Stimulated activated effector memory CD8-positive, alpha-beta T cell treated with anti-CD3 and anti-CD28 coated beads, Interleukin-12 subunit alpha, Interleukin-12 subunit beta, amount 100 ng/mL, for 72 hours (primary cell): ENCODE measurements around the gene ANAPC1.
"Not testable (repeated sequence)": the region's sequence is repeated elsewhere in the genome, so short reads cannot be mapped to it uniquely, and the experiment has no call there.

Experiments used
- ATAC-seq: fragments of 150-1000 bp; cut with Tn5 transposase; 2 replicates; pipeline ENCODE4 v1.10.0; 2021
- DNase-seq, 2 donors: peaks; one replicate each; pipeline ENCODE4 v3.0.0; 2021 to 2022; ENCODE audit warnings: low spot score in 2 of 2
- H3K27ac Mint-ChIP-seq: one replicate; pipeline ENCODE4 v1.8.0; 2022; ENCODE audit warnings: mild to moderate bottlenecking, mixed read lengths
- H3K36me3 Mint-ChIP-seq: one replicate; pipeline ENCODE4 v1.8.0; 2022; ENCODE audit warnings: mild to moderate bottlenecking, mixed read lengths
- H3K4me1 Mint-ChIP-seq: one replicate; pipeline ENCODE4 v1.8.0; 2022; ENCODE audit warnings: mixed read lengths
- H3K4me3 Mint-ChIP-seq: one replicate; pipeline ENCODE4 v1.8.0; 2022; ENCODE audit warnings: mild to moderate bottlenecking, mixed read lengths
- H3K9me3 Mint-ChIP-seq: one replicate; pipeline ENCODE4 v1.8.0; 2022; ENCODE audit warnings: mixed read lengths

ANAPC1 gene

DNA sequence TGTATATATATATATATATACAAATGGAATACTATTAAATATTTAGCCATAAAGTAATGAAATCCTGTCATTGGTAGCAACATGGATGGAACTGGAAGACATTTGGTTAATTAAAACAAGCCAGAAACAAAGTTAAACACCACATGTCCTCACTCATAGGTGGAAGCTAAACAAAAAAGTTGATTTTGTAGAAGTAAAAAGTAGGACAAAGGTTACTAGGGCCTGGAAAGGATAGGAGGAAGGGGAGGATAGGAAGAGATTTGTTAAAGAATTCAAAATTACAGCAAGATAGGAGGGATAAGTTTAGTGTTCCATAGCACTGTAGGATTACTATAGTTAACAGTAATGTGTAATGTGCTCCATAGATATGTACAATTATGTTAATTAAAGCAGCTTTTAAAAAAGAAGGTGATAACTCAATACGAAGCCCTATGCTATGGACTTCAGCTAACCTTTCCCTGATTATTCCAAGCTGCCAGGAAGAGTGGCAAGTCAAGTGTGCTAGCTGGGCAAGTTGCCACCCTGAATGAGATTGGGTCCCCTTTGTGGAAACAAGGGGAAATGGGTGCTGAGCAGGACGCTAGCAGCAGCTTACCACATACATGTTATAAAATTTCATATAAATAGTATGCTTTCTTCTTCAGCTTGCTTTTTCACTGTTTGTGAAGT, 26.8 kb upstream of the ANAPC1 start:
- no peaks in the 10 kb centered on the region for H3K9me3 Mint-ChIP-seq
- DNase-seq (no peak), ATAC-seq (no peak)
- H3K4me3 Mint-ChIP-seq: no peak overlapping the region
- H3K4me1 Mint-ChIP-seq: peaks cover 8% of the 10 kb centered on the region
- no peak overlapping the region for H3K27ac Mint-ChIP-seq
- no peaks in the 10 kb centered on the region for H3K36me3 Mint-ChIP-seq

DNA sequence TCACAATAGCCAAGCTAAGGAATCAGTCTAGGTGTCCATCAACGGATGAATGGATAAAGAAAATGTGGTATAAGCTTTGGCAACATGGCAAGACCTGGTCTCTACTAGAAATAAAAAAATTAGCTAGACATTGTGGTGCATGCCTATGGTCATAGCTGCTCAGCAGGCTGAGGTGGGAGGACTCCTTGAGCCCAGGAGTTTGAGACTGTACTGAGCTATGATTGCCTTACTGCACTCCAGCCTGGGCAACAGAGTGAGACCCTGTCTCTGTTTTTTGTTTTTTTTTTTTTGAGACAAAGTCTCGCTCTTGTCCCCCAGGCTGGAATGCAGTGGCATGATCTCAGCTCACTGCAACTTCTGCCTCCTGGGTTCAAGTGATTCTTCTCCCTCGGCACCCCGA, 26.0 kb upstream of the ANAPC1 start:
- H3K27ac Mint-ChIP-seq, DNase-seq, H3K9me3 Mint-ChIP-seq, H3K4me1 Mint-ChIP-seq, H3K4me3 Mint-ChIP-seq, H3K36me3 Mint-ChIP-seq, ATAC-seq: not testable (repeated sequence)

DNA sequence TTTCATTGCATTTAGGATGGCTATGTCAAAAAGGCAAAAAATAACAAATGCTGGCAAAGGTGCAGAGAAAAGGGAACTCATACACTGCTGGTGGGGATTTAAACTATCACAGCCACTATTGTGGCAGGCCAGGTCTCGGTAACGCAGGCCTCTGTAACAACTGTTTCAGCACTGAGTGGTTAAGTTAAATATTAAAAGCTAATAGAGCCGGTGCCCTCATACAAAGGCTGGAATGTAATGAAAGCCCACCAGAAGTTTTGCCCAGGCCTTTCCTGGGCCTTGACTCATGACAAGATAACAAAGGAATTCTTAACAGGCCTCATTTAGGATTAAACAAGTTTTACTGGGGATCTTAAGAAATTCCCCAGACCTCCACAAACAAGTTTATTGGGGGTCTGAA, 25.1 kb upstream of the ANAPC1 start:
- Mint-ChIP-seq H3K4me3 (no peak overlapping the region), H3K27ac (no peak overlapping the region), H3K4me1 (peaks cover 8% of the 10 kb centered on the region), H3K9me3 (no peaks in the 10 kb centered on the region), H3K36me3 (no peaks in the 10 kb centered on the region)
- ATAC-seq (no peak), DNase-seq (no peak)

DNA sequence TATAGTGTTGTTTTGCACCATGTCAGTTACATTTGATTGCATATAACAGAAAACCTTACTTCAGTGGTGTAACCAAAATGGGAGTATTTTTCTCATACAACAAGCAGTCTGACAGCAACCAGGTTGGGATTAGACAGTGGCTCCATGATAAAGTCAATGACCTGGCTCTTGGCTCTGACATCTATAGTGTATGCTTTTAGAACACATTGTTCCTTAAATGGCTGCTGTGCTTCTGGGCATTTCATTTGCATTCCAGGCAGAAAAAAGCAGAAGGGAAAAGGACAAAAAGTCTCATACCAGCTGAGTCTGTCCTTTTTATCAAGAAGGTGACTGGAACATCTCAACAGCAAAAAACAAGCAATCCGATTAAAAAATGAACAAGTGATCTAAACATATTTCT, 24.6 kb upstream of the ANAPC1 start:
- H3K4me1 Mint-ChIP-seq: peaks cover 8% of the 10 kb centered on the region
- ATAC-seq (no peak), DNase-seq (no peak)
- no peaks in the 10 kb centered on the region for H3K9me3 Mint-ChIP-seq
- no peak overlapping the region for H3K27ac Mint-ChIP-seq
- H3K4me3 Mint-ChIP-seq: no peak overlapping the region
- H3K36me3 Mint-ChIP-seq: no peaks in the 10 kb centered on the region

DNA sequence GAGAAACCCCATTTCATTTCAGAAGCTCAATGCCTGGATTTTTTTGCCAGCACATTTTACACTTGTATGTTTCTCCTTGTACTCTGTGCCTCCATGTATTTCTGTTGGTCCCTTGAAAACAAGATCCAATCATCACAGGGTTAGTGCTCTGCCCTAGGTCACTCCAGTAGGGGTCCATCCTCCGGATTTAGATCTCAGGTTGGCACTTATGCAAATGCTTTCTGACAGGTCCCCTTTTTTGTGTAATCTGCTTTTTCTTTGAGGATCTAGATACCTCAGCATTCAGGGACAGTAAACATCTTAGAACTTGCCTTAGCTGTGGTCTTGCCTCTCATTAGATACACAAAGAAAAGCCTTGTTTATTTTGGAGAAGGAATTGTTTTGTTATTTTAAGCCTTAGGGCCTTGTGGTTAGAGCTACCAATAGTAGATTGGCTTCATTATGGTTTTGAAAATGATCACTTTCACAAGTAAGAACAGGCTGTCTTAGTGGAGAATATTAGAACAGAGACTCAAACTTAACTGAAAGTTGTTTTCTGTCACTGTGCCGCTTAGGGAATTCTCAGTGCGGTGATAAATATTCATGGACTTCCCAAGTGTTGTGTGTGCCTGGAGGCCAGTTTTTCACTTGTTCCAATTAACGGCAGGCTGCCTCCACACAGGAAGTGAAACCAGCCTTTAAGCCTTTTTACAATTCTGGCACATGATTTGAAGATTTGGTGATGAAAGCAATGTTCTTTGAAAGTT, 22.2 kb upstream of the ANAPC1 start:
- Mint-ChIP-seq H3K36me3 (no peaks in the 10 kb centered on the region), H3K4me3 (no peak overlapping the region), H3K27ac (no peak overlapping the region), H3K4me1 (peaks cover 13% of the 10 kb centered on the region), H3K9me3 (no peaks in the 10 kb centered on the region)
- no peak for ATAC-seq
- DNase-seq: no peak

DNA sequence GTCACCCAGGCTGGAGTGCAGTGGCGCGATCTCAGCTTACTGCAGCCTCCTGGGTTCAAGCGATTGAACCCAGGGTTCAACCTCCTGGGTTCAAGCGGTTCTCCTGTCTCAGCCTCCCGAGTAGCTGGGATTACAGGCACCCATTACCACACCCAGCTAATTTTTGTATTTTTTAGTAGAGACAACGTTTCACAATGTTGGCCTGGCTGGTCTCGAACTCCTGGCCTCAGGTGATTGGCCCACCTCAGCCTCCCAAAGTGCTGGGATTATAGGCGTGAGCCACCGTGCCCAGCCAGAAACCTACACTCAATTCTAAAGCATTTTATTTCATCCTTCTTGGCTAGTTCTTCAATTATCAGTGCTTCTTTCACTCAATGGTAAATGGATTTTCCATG, 21.5 kb upstream of the ANAPC1 start:
- H3K27ac Mint-ChIP-seq: not testable (repeated sequence)

DNA sequence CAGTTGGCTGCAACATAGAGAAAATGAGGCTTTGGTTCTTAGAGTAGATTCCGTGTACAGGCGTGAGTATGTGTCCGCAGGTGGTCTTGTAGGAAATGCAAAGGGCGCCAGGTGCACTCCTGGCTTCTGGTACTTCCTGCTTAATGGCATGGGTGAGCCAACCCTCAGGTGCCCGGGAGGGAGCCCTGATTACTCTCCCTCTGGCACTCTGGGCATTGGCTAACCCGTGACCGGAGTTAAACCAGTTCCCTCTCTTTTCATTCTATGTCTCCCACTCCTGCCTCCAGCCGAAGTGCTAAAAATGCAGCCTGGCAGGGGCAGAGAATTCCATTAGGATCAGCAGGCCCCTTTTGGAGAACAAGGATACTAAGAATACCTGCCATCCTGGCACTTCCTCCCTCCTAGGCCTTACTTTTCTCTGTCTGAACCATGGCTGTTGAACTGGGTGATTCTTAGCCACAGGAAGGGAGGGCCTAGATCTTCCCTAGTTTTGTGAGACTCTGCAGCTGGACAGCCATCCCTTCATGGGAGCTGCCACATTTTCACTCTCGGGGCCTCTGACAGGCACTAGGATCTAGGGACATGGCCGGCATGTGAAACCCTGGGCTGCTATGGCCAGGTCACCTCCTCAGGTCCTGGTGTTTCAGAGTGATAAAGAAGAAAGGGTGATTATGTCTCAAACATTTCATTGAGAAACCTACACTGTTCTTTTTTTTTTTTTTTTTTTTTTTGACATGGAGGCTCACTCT, 20.9 kb upstream of the ANAPC1 start:
- Mint-ChIP-seq H3K36me3 (no peaks in the 10 kb centered on the region), H3K4me3 (no peak overlapping the region), H3K9me3 (no peaks in the 10 kb centered on the region), H3K4me1 (peaks cover 13% of the 10 kb centered on the region), H3K27ac (no peak overlapping the region)
- DNase-seq (no peak), ATAC-seq (no peak)

More for the DNA sequence above, 21.5 kb upstream of the ANAPC1 start:
- not testable (repeated sequence) for H3K4me3 Mint-ChIP-seq, H3K9me3 Mint-ChIP-seq, ATAC-seq, H3K36me3 Mint-ChIP-seq, DNase-seq
- peaks cover 13% of the 10 kb centered on the region for H3K4me1 Mint-ChIP-seq

DNA sequence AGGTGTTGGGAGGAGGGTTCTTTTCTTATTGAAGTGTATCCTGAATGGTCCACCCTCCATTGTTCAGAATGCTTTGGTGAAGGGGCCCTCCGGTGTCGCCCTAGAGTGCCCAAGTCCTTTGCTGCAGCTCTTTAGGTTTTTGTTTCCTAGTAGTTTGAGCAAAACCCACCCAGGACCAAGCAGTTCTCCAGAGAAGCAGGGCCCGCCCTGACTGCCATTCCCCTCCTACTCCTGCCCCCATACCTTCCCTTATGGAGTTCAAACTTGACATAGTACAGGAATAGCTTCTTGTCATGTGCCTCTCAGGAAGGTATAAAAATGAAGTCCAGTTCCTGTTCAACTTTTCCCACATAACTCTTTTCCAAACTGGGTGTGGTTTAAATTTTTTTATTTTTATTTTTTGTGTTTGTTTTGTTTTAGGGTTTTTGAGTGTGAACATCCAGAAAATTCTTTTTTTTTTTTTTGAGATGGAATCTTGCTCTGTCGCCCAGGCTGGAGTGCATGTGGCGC, 20.0 kb upstream of the ANAPC1 start:
- ATAC-seq (no peak), DNase-seq (no peak)
- H3K36me3 Mint-ChIP-seq: no peaks in the 10 kb centered on the region
- H3K9me3 Mint-ChIP-seq: no peaks in the 10 kb centered on the region
- H3K27ac Mint-ChIP-seq: no peak overlapping the region
- peaks cover 13% of the 10 kb centered on the region for H3K4me1 Mint-ChIP-seq
- no peak overlapping the region for H3K4me3 Mint-ChIP-seq

DNA sequence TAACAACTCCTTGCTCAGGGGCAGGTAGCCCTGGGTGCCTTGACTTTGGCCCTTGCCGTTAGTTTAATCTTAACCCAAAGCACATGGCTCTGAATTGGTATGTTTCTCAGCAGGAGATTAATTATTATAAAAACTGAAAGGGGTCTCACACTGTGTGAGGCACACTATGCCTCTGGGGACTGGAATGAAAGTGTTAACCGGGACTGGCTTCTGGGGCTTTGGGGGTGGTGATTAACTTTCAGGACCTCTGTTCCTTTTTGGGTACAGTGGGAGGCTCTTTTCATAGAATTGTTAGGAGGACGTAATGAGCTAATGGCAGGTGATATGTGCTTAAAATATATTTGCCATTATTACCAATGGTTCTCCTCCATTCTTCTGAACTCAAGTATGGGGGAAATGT, 19.5 kb upstream of the ANAPC1 start:
- Mint-ChIP-seq H3K4me1 (peaks cover 13% of the 10 kb centered on the region), H3K4me3 (no peak overlapping the region), H3K36me3 (no peaks in the 10 kb centered on the region), H3K9me3 (no peaks in the 10 kb centered on the region), H3K27ac (no peak overlapping the region)
- ATAC-seq (no peak), DNase-seq (no peak)

DNA sequence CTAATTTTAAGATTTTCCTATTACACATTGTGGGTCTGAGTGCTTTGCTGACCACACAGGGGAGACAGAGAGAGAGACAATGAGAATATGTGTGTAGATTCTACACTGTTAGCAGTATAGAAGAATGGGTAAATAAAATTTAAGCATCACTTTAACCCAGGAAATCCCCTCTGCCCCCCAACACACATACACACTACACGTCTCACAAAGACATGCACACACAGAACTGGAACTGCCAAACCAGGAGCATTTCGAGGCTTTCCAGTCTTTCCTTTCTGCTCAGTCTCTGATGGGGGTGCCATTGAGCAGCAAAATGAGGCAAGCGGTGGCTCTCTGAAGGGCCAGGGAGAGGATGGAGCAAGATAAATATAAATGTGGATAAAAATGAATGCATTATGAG, 16.9 kb upstream of the ANAPC1 start:
- no peak for DNase-seq
- ATAC-seq: no peak
- Mint-ChIP-seq H3K4me1 (peaks cover 16% of the 10 kb centered on the region), H3K4me3 (no peak overlapping the region), H3K9me3 (no peaks in the 10 kb centered on the region), H3K36me3 (no peaks in the 10 kb centered on the region), H3K27ac (no peak overlapping the region)

DNA sequence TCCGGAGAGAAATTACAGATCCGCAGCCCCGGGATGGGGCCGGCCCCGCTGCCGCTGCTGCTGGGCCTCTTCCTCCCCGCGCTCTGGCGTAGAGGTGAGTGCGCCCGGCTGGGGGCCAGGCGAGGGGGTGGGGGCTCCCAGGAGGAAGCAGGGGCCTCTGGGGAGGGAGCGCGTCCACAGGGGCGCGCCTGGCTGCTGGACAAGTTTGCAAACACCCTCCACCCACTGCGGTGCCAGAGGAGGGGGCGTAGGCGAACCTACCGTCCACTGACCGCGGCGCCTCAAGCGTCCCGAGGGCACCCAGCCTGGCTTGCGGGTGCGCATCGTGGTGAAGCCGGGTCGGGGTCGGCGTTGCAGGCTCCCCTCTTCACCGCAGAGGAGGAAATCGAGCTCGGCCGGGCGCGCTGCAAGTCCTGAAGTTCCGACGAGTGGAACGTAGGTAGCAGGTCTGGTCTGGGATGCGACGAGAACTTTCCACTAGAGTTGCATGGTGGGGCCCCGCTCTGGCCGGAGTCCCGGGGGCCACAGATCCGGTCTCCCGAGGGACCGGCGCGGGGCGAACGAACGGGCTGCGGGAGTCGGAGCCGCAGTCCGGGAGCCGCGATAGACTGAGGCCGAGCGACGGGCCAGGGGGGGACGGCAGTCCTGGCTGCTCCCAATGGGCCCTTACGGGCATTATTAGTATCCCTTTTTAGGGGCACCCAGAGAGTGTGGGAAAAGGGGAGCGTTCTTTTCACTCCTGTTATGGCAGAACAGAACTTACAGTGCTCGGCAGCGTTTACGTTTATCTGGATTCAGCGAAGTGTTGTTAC, 14.9 kb upstream of the ANAPC1 start:
- Mint-ChIP-seq H3K9me3 (no peaks in the 10 kb centered on the region), H3K4me3 (peak overlapping the region; percentile 75), H3K4me1 (peaks cover 16% of the 10 kb centered on the region), H3K36me3 (no peaks in the 10 kb centered on the region), H3K27ac (no peak overlapping the region)
- ATAC-seq (peak; percentile 31), DNase-seq (peak; percentile 18 to 66)

DNA sequence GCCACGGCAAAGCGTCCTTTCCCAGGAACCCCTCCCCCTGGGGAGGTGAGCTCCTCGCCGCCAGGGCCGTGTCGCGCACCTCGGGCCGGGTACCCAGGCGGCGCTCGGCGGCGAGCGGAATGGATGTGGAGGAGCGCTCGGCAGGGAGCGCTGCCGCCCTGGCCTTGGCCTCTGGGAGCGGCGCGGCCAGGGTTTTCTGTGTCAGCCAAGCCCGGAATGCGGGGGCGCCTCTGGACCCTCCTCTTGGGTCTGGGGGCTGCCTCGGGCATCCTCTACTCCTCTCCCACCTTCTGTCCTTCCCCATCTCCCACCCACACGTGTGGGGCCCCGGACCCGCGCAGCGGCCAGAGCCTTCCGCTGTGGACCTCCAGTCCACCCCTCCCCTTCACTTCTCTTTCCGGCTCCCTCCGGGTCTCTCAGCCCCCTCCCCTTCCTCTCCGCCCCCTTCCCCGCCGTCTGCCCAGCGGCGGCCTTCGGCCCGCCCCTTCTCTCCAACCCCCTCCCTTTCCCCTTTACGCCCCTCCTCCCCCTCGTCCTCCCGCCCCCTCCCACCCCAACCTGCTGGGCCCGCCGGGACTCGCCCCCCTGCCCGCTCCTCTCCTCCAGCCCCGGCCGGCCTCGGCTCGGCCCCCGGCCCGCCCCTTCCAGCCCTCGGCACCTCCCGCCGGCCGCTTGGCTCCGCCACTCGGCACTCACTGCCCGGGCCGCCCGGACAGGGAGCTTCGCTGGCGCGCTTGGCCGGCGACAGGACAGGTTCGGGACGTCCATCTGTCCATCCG, 14.1 kb upstream of the ANAPC1 start, which contains the start of gene MERTK:
Gene MERTK (plus strand): TSS at position 684 of the 779 bp plus-strand sequence. CDS start 129 bp downstream, outside the sequence.
- ATAC-seq (peak; percentile 93), DNase-seq (peak; percentile 41 to 73)
- no peaks in the 10 kb centered on the region for H3K36me3 Mint-ChIP-seq
- peaks cover 15% of the 10 kb centered on the region for H3K4me1 Mint-ChIP-seq
- peak within 1 kb of the TSS; percentile 58 for H3K27ac Mint-ChIP-seq
- no peaks in the 10 kb centered on the region for H3K9me3 Mint-ChIP-seq
- H3K4me3 Mint-ChIP-seq: peak within 1 kb of the TSS; percentile 75

DNA sequence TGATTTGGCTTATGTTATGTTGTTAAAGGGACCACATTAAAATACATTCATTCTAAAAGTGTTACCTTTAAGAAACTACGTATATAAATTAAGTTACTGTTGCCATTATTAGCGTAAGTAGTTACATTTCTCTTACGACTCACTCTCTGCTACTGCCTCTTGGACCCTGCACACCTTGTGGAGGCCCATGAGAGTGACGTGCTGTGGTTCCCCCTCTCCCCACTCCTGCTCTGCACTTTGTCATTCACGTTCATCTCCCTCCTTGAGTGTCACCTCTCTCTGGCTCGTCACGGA, 13.6 kb upstream of the ANAPC1 start:
- Mint-ChIP-seq H3K27ac (peak overlapping the region; percentile 58), H3K9me3 (no peaks in the 10 kb centered on the region), H3K4me1 (peaks cover 11% of the 10 kb centered on the region), H3K4me3 (peak overlapping the region; percentile 75), H3K36me3 (no peaks in the 10 kb centered on the region)
- ATAC-seq (no peak), DNase-seq (no peak)

DNA sequence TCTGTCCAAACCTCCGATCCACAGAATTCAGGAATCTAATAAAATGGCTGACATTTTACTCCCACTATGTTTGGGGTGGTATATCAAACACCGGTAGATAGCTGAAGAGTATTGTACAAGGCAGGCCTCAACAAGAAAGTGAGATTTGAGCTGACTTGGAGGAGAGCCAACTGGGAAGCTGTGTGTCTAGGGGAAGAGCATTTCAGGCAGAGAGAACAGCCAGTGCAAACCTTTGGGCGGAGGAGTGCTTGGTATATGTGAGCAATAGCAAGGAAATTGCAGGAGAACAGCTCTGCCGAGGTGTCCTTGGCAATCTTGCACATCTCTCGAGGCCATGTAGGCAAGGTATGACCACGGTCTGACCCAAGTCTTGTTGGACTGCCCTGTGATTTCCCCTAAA, 12.6 kb upstream of the ANAPC1 start:
- peaks cover 11% of the 10 kb centered on the region for H3K4me1 Mint-ChIP-seq
- no peak overlapping the region for H3K27ac Mint-ChIP-seq
- H3K4me3 Mint-ChIP-seq: no peak overlapping the region
- ATAC-seq (no peak), DNase-seq (peak in 1 of 2 donors; percentile 43)
- H3K9me3 Mint-ChIP-seq: no peaks in the 10 kb centered on the region
- H3K36me3 Mint-ChIP-seq: no peaks in the 10 kb centered on the region
